Naive thymus-derived CD4-positive, alpha-beta T cell (primary cell): ENCODE results near the gene CPN2. TPM values are rescaled to one million over a fixed set of nuclear protein-coding genes. Genes with fewer than 3 reads are reported as not detected.
A peak's percentile ranks its signal among the peaks of the same experiment; 100 is the strongest.

ENCODE experiments used
- ATAC-seq: fragments of 150-1000 bp; cut with Tn5 transposase; 2 replicates; pipeline ENCODE4 v1.10.0; 2021; ENCODE audit warnings: mild to moderate bottlenecking, moderate library complexity
- CTCF ChIA-PET: fragments of 350-600 bp; sonication (Branson Sonifier 250); formaldehyde crosslinking; loops from one replicate; lab custom pipeline; 2021; ENCODE audit warnings: antibody characterized with exemption; lab: Charles Lee
- POLR2A ChIA-PET: fragments of 350-600 bp; sonication (Branson Sonifier 250); formaldehyde crosslinking; loops from one replicate; lab custom pipeline; 2021; ENCODE audit warnings: antibody characterized with exemption, inconsistent platforms; lab: Charles Lee
- DNase-seq, 9 donors: peaks; one replicate each; pipeline versions ENCODE4 v3.0.0 to v3.0.0-alpha.2; 2020 to 2022; ENCODE audit warnings: mixed read lengths in 1 of 9
- H3K27ac ChIP-seq: one replicate; pipeline ENCODE4 v1.7.0; 2013; ENCODE audit warnings: mild to moderate bottlenecking, low read depth, low read length, moderate library complexity
- H3K27me3 ChIP-seq, 2 donors: one replicate each; pipeline ENCODE4 v1.7.0; 2013; ENCODE audit warnings: low read length in 2 of 2, mild to moderate bottlenecking in 2 of 2, moderate library complexity in 2 of 2; ENCODE audit not compliant: control insufficient read depth in 2 of 2, insufficient read depth in 2 of 2
- H3K36me3 ChIP-seq, 3 experiments: 1 replicate in 2 of 3; 2 replicates in 1 of 3; pipeline ENCODE4 v1.7.0; 2013; ENCODE audit warnings: low read length in 3 of 3, mild to moderate bottlenecking in 3 of 3, moderate library complexity in 1 of 3; ENCODE audit not compliant: insufficient read depth in 3 of 3, control insufficient read depth in 2 of 3
- H3K4me1 ChIP-seq, 2 donors: one replicate each; pipeline ENCODE4 v1.7.0; 2013; ENCODE audit warnings: low read length in 2 of 2, mild to moderate bottlenecking in 2 of 2, moderate library complexity in 1 of 2; ENCODE audit not compliant: control insufficient read depth in 2 of 2, insufficient read depth in 2 of 2
- H3K4me3 ChIP-seq: 2 replicates; pipeline ENCODE4 v1.7.0; 2013; ENCODE audit warnings: mild to moderate bottlenecking, low read length
- H3K9me3 ChIP-seq, 3 experiments: 1 replicate in 2 of 3; 2 replicates in 1 of 3; pipeline ENCODE4 v1.7.0; 2013; ENCODE audit warnings: low read length in 3 of 3; ENCODE audit not compliant: control insufficient read depth in 2 of 3
- H3K27ac Mint-ChIP-seq, 9 donors: one replicate each; pipeline ENCODE4 v1.8.0; 2020 to 2022; ENCODE audit warnings: mixed read lengths in 9 of 9, mild to moderate bottlenecking in 8 of 9, moderate library complexity in 5 of 9, inconsistent platforms in 2 of 9
- H3K27me3 Mint-ChIP-seq, 5 donors: one replicate each; pipeline ENCODE4 v1.8.0; 2021 to 2022; ENCODE audit warnings: mixed read lengths in 5 of 5, mild to moderate bottlenecking in 1 of 5
- H3K36me3 Mint-ChIP-seq, 5 donors: one replicate each; pipeline ENCODE4 v1.8.0; 2020 to 2022; ENCODE audit warnings: mixed read lengths in 5 of 5, mild to moderate bottlenecking in 3 of 5, inconsistent platforms in 1 of 5
- H3K4me1 Mint-ChIP-seq, 7 donors: one replicate each; pipeline ENCODE4 v1.8.0; 2020 to 2022; ENCODE audit warnings: mixed read lengths in 7 of 7, mild to moderate bottlenecking in 3 of 7, inconsistent platforms in 1 of 7
- H3K4me3 Mint-ChIP-seq, 10 donors: one replicate each; pipeline ENCODE4 v1.8.0; 2020 to 2022; ENCODE audit warnings: mild to moderate bottlenecking in 10 of 10, mixed read lengths in 10 of 10, moderate library complexity in 6 of 10, inconsistent platforms in 2 of 10
- H3K9me3 Mint-ChIP-seq, 11 donors: one replicate each; pipeline ENCODE4 v1.8.0; 2020 to 2022; ENCODE audit warnings: mixed read lengths in 11 of 11, mild to moderate bottlenecking in 4 of 11, inconsistent platforms in 1 of 11, moderate library complexity in 1 of 11
- intact Hi-C, 2 donors: fragments of 100-400 bp; cut with micrococcal nuclease; formaldehyde crosslinking; loops; one replicate each; pipeline ENCODE4 v1.15.1; 2023
- polyA plus RNA-seq, 2 donors: library from polyadenylated mRNA; unstranded; fragments of 300-500 nt; fragmentation: Illumina TruSeq; gene quantifications; one replicate each; pipeline ENCODE4 v1.2.3, GENCODE V29; 2021
- total RNA-seq, 6 experiments: library from RNA in 5 of 6; stranded (reverse) in 5 of 6; gene quantifications; 1 replicate in 5 of 6; 2 replicates in 1 of 6; pipeline ENCODE4 v1.2.3 and lab custom pipeline; 2021 to 2026

Gene CPN2
- total RNA-seq (not detected), polyA plus RNA-seq (not detected), total RNA-seq (lab: John Stamatoyannopoulos, UW) (not detected)

- Mint-ChIP-seq H3K27me3 (no peaks in the 10 kb centered on the region), H3K36me3 (no peaks in the 10 kb centered on the region), H3K4me1 (peaks cover 0 to 16% (median 4%) of the 10 kb centered on the region in 7 donors), H3K9me3 (no peaks in the 10 kb centered on the region), H3K27ac (peak within 1 kb of the TSS in 1 of 9 donors; percentile 36), H3K4me3 (no peak within 1 kb of the TSS)
- POLR2A ChIA-PET = interaction anchor here (0.6 kb wide), 1 partner anchor 60 kb away, joined by 6 read pairs; no protein-coding TSS in a partner anchor
- intact Hi-C loops = no loop called here
- H3K36me3 ChIP-seq = no peaks in the 10 kb centered on the region
- no peak within 1 kb of the TSS for H3K27ac ChIP-seq
- H3K9me3 ChIP-seq = no peaks in the 10 kb centered on the region
- no peak for ATAC-seq
- no peak for DNase-seq
- H3K4me3 ChIP-seq = no peak within 1 kb of the TSS
- H3K4me1 ChIP-seq = no peaks in the 10 kb centered on the region
- H3K27me3 ChIP-seq = no peaks in the 10 kb centered on the region
- CTCF ChIA-PET = interaction anchor here (0.7 kb wide), 1 partner anchor 51 kb away, joined by 5 read pairs; no protein-coding TSS in a partner anchor
Observed at GRCh38 chr3:194351080-194351672, at the start of gene CPN2. CPN2 (minus strand) TSS chr3:194351328; CDS start chr3:194342702, 8,626 bp downstream.

GRCh38 chr3:194399874-194400411 is 48.8 kb upstream of the CPN2 start:
- H3K27ac ChIP-seq = no peak overlapping the region
- Mint-ChIP-seq H3K36me3 (peaks cover 0 to 5% (median 0%) of the 10 kb centered on the region in 5 donors), H3K27me3 (peaks cover 0 to 18% (median 0%) of the 10 kb centered on the region in 5 donors), H3K4me3 (peak overlapping the region; percentile 22 to 83 (median 57)), H3K9me3 (peaks cover 0 to 4% (median 0%) of the 10 kb centered on the region in 11 donors), H3K27ac (peak overlapping the region in 5 of 9 donors; percentile 8 to 93 (median 75)), H3K4me1 (peaks cover 34 to 58% (median 44%) of the 10 kb centered on the region in 7 donors)
- ATAC-seq (no peak), DNase-seq (no peak)
- H3K36me3 ChIP-seq = no peaks in the 10 kb centered on the region
- intact Hi-C loops = loop anchor here (5.0 to 10.0 kb wide), 5 partner anchors 182 to 1835 kb away; no protein-coding TSS in a partner anchor
- ChIA-PET POLR2A (interaction anchor here (0.6 kb wide), 1 partner anchor 17 kb away, joined by 3 read pairs; no protein-coding TSS in a partner anchor), CTCF (interaction anchor here (15.5 kb wide), 1 partner anchor 60 kb away, joined by 256 read pairs; no protein-coding TSS in a partner anchor)
- H3K27me3 ChIP-seq = no peaks in the 10 kb centered on the region
- H3K9me3 ChIP-seq = no peaks in the 10 kb centered on the region
- no peak overlapping the region for H3K4me3 ChIP-seq
- H3K4me1 ChIP-seq = peaks cover 4 to 26% of the 10 kb centered on the region in 2 donors

GRCh38 chr3:194399166-194399565 is 48.0 kb upstream of the CPN2 start, which contains the start of gene GP5:
GP5 (minus strand) TSS chr3:194399266; CDS start chr3:194398282, 984 bp downstream.
- Mint-ChIP-seq H3K4me3 (peak within 1 kb of the TSS; percentile 86 to 98 (median 91)), H3K9me3 (peaks cover 0 to 4% (median 0%) of the 10 kb centered on the region in 11 donors), H3K4me1 (peaks cover 34 to 57% (median 43%) of the 10 kb centered on the region in 7 donors), H3K27me3 (peaks cover 0 to 21% (median 0%) of the 10 kb centered on the region in 5 donors), H3K27ac (peak within 1 kb of the TSS; percentile 87 to 98 (median 90)), H3K36me3 (peaks cover 0 to 5% (median 0%) of the 10 kb centered on the region in 5 donors)
- CTCF ChIA-PET = interaction anchor here (15.5 kb wide), 1 partner anchor 59 kb away, joined by 256 read pairs; no protein-coding TSS in a partner anchor
- intact Hi-C loops = loop anchor here (5.0 to 10.0 kb wide), 2 partner anchors 183 to 1136 kb away; no protein-coding TSS in a partner anchor
- no peak for ATAC-seq
- DNase-seq = no peak
- H3K36me3 ChIP-seq = no peaks in the 10 kb centered on the region
- peak within 1 kb of the TSS; percentile 73 for H3K4me3 ChIP-seq
- POLR2A ChIA-PET = interaction anchor here (0.6 to 1.8 kb wide), 3 partner anchors 8 to 65 kb away, joined by 3 to 8 read pairs (median 5); no protein-coding TSS in a partner anchor
- H3K4me1 ChIP-seq = peaks cover 4 to 26% of the 10 kb centered on the region in 2 donors
- H3K9me3 ChIP-seq = no peaks in the 10 kb centered on the region
- H3K27ac ChIP-seq = peak within 1 kb of the TSS; percentile 81
- H3K27me3 ChIP-seq = no peaks in the 10 kb centered on the region

- H3K27me3 ChIP-seq = no peaks in the 10 kb centered on the region
- Mint-ChIP-seq H3K27me3 (peaks cover 0 to 21% (median 0%) of the 10 kb centered on the region in 5 donors), H3K27ac (peak overlapping the region; percentile 87 to 98 (median 90)), H3K9me3 (peaks cover 0 to 4% (median 0%) of the 10 kb centered on the region in 11 donors), H3K36me3 (peaks cover 0 to 7% (median 0%) of the 10 kb centered on the region in 5 donors), H3K4me1 (peaks cover 34 to 64% (median 47%) of the 10 kb centered on the region in 7 donors), H3K4me3 (peak overlapping the region; percentile 86 to 98 (median 91))
- H3K27ac ChIP-seq = peak overlapping the region; percentile 81
- ATAC-seq = peak; percentile 14
- peaks cover 4 to 26% of the 10 kb centered on the region in 2 donors for H3K4me1 ChIP-seq
- H3K36me3 ChIP-seq = no peaks in the 10 kb centered on the region
- H3K4me3 ChIP-seq = peak overlapping the region; percentile 73
- CTCF ChIA-PET = interaction anchor here (0.6 to 15.5 kb wide), 5 partner anchors 9 to 89 kb away, joined by 3 to 256 read pairs (median 3); no protein-coding TSS in a partner anchor
- intact Hi-C loops = loop anchor here (1.0 to 10.0 kb wide), 7 partner anchors 65 to 1137 kb away; partner anchors contain the start of gene HES1 (in 1 of the 2)
- H3K9me3 ChIP-seq = no peaks in the 10 kb centered on the region
- DNase-seq = peak in 7 of 9 donors; percentile 10 to 55 (median 31)
- POLR2A ChIA-PET = interaction anchor here (0.5 to 2.6 kb wide), 19 partner anchors 9 to 1920 kb away, joined by 3 to 12 read pairs (median 5); partner anchors contain the start of genes DYNLT2B and HES1
Observed at GRCh38 chr3:194397757-194398312, 46.7 kb upstream of the CPN2 start.

- Mint-ChIP-seq H3K27me3 (peaks cover 0 to 21% (median 0%) of the 10 kb centered on the region in 5 donors), H3K4me1 (peaks cover 34 to 64% (median 47%) of the 10 kb centered on the region in 7 donors), H3K27ac (peak overlapping the region; percentile 87 to 98 (median 90)), H3K36me3 (peaks cover 0 to 9% (median 0%) of the 10 kb centered on the region in 5 donors), H3K4me3 (peak overlapping the region; percentile 86 to 98 (median 91)), H3K9me3 (peaks cover 0 to 6% (median 0%) of the 10 kb centered on the region in 11 donors)
- intact Hi-C loops = loop anchor here (1.0 to 10.0 kb wide), 11 partner anchors 7 to 1138 kb away; partner anchors contain the start of genes ATP13A3 (in 1 of the 2) and HES1 (in 1 of the 2)
- no peaks in the 10 kb centered on the region for H3K27me3 ChIP-seq
- peak overlapping the region; percentile 73 for H3K4me3 ChIP-seq
- peak; percentile 58 for ATAC-seq
- DNase-seq = peak; percentile 42 to 69 (median 58)
- H3K4me1 ChIP-seq = peaks cover 4 to 26% of the 10 kb centered on the region in 2 donors
- ChIA-PET POLR2A (interaction anchor here (0.5 to 2.6 kb wide), 20 partner anchors 8 to 1920 kb away, joined by 3 to 12 read pairs (median 5); partner anchors contain the start of genes DYNLT2B and HES1), CTCF (interaction anchor here (0.6 to 15.5 kb wide), 5 partner anchors 10 to 88 kb away, joined by 3 to 256 read pairs (median 3); no protein-coding TSS in a partner anchor)
- no peaks in the 10 kb centered on the region for H3K36me3 ChIP-seq
- H3K27ac ChIP-seq = peak overlapping the region; percentile 81
- no peaks in the 10 kb centered on the region for H3K9me3 ChIP-seq
Observed at GRCh38 chr3:194396859-194397756, 46.0 kb upstream of the CPN2 start.
